Measurements from ENCODE around the gene CTNNBIP1.

Gene CTNNBIP1

GRCh38 chr1:9824702-9825089 is 85.4 kb downstream of the CTNNBIP1 start:
- TF ChIP-seq FOXP2 (optimal IDR thresholded peaks at IDR 0.05; ENCODE audit: borderline replicate concordance, extremely low read depth, extremely low read length, insufficient read depth) (no peak), SIN3A (IDR thresholded peaks at IDR 0.05; ENCODE audit: borderline replicate concordance, insufficient read depth, low read length) (no peak), TAF1 (IDR thresholded peaks at IDR 0.05; ENCODE audit: borderline replicate concordance, insufficient read depth, low read length) (no peak)

DNA sequence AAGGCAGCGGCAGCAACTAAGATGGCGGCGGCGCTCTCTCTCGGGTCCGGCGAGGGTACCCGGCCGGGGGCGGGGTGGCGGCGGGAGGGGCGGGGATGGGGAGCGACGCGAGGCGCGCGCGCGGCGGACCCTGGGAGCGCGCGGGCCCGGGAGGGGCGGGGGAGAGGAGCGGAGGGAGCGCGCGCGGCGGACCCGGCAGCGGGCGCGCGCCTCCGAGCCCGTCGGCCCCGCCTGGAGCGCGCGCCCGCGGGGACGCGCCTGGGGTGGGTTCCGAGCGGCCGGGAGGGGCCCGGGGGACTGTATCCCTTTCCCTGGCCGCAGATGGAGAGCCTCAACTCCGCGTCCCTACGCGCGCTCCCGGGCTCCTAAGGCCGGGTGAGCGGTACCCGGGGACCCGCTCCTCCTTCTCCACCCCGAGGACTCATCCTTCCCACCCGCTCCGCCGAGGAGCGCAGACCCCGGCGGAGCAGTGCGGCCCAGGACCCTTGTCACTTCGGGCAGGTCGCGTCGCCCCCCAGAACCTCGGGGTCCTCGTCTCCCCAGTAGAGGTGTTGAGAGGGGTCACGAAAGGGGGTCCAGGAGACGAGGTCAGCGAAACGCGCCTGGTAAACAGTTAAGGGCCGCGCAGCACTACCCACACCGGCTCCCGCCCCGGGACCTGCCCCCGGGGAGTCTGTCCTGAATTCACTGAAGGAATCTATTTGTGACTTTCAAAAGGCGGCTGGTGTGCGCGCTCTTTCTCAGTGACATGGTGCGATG is 85.9 kb downstream of the CTNNBIP1 start, which contains the start of gene CLSTN1:
Gene CLSTN1, minus strand, starts transcription at position 23 of the 759 bp plus-strand sequence. CDS start 232 bp downstream, outside the sequence.
- TF ChIP-seq FOXP2 (optimal IDR thresholded peaks at IDR 0.05; ENCODE audit: borderline replicate concordance, extremely low read depth, extremely low read length, insufficient read depth) = peak; percentile 46
- TF ChIP-seq POLR2AphosphoS5 (IDR thresholded peaks at IDR 0.05; ENCODE audit: low read depth, low read length) = no peak

- TF ChIP-seq FOXP2 (optimal IDR thresholded peaks at IDR 0.05; ENCODE audit: borderline replicate concordance, extremely low read depth, extremely low read length, insufficient read depth) = no peak
- peak; percentile 73; the same call in 1 of the 2 replicates for TF ChIP-seq POLR2AphosphoS5 (IDR thresholded peaks at IDR 0.05; ENCODE audit: low read depth, low read length)
- TF ChIP-seq TAF1 (IDR thresholded peaks at IDR 0.05; ENCODE audit: borderline replicate concordance, insufficient read depth, low read length) = peak; percentile 74; the same call in 1 of the 2 replicates
These were observed 86.5 kb downstream of the CTNNBIP1 start for GRCh38 chr1:9823693-9823942.

- TF ChIP-seq, protein P1, sequence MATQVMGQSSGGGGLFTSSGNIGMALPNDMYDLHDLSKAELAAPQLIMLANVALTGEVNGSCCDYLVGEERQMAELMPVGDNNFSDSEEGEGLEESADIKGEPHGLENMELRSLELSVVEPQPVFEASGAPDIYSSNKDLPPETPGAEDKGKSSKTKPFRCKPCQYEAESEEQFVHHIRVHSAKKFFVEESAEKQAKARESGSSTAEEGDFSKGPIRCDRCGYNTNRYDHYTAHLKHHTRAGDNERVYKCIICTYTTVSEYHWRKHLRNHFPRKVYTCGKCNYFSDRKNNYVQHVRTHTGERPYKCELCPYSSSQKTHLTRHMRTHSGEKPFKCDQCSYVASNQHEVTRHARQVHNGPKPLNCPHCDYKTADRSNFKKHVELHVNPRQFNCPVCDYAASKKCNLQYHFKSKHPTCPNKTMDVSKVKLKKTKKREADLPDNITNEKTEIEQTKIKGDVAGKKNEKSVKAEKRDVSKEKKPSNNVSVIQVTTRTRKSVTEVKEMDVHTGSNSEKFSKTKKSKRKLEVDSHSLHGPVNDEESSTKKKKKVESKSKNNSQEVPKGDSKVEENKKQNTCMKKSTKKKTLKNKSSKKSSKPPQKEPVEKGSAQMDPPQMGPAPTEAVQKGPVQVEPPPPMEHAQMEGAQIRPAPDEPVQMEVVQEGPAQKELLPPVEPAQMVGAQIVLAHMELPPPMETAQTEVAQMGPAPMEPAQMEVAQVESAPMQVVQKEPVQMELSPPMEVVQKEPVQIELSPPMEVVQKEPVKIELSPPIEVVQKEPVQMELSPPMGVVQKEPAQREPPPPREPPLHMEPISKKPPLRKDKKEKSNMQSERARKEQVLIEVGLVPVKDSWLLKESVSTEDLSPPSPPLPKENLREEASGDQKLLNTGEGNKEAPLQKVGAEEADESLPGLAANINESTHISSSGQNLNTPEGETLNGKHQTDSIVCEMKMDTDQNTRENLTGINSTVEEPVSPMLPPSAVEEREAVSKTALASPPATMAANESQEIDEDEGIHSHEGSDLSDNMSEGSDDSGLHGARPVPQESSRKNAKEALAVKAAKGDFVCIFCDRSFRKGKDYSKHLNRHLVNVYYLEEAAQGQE (IDR thresholded peaks at IDR 0.05; ENCODE audit: insufficient read depth in 1 of 2, low read depth in 2 of 2, low read length in 2 of 2) = no peak
- no peak for TF ChIP-seq POLR2AphosphoS5 (IDR thresholded peaks at IDR 0.05; ENCODE audit: low read depth, low read length)
- TF ChIP-seq TAF1 (IDR thresholded peaks at IDR 0.05; ENCODE audit: borderline replicate concordance, insufficient read depth, low read length) = no peak
- no peak for TF ChIP-seq SIN3A (IDR thresholded peaks at IDR 0.05; ENCODE audit: borderline replicate concordance, insufficient read depth, low read length)
- TF ChIP-seq FOXP2 (optimal IDR thresholded peaks at IDR 0.05; ENCODE audit: borderline replicate concordance, extremely low read depth, extremely low read length, insufficient read depth) = no peak
These were observed 87.0 kb downstream of the CTNNBIP1 start for GRCh38 chr1:9822897-9823692.

DNA sequence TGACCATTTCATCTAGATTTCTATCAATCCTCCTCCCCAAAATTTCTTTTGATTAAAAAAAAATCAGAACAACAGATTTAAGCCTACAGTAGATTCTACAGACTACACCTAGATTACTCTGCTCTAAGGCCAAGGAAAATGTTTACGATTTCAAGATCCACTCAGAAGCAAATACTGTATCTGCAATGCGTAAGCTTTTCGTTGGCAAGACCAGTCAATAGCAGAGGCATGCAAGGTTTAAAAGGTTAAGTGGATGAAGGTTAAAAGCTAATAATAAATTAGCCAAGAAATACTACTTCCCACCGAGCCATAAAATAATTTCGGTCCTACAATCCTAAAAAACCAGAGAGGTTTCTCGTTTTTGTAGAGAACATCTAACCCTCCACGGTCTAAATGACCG is 87.6 kb downstream of the CTNNBIP1 start:
- TF ChIP-seq, protein P1 (IDR thresholded peaks at IDR 0.05; ENCODE audit: insufficient read depth in 1 of 2, low read depth in 2 of 2, low read length in 2 of 2) = no peak

GRCh38 chr1:9821710-9822109 is 88.4 kb downstream of the CTNNBIP1 start:
- TF ChIP-seq SIN3A (IDR thresholded peaks at IDR 0.05; ENCODE audit: borderline replicate concordance, insufficient read depth, low read length) = no peak
- no peak for TF ChIP-seq POLR2AphosphoS5 (IDR thresholded peaks at IDR 0.05; ENCODE audit: low read depth, low read length)
- no peak for TF ChIP-seq TAF1 (IDR thresholded peaks at IDR 0.05; ENCODE audit: borderline replicate concordance, insufficient read depth, low read length)
- no peak for TF ChIP-seq FOXP2 (optimal IDR thresholded peaks at IDR 0.05; ENCODE audit: borderline replicate concordance, extremely low read depth, extremely low read length, insufficient read depth)
- TF ChIP-seq, protein P1 (IDR thresholded peaks at IDR 0.05; ENCODE audit: insufficient read depth in 1 of 2, low read depth in 2 of 2, low read length in 2 of 2) = no peak
